WTC11 (cell line): ENCODE results near the gene GABPB2. TPM values are rescaled to one million over a fixed set of nuclear protein-coding genes. Genes with fewer than 3 reads are reported as not detected.

ENCODE experiments used
- ATAC-seq: fragments of 200-7000 bp; cut with Tn5 transposase; 2 replicates; pipeline ENCODE4 v1.10.0; 2021; ENCODE audit warnings: mild to moderate bottlenecking, moderate library complexity
- CTCF ChIA-PET: fragments of 300-600 bp; sonication (Branson Sonifier 250); formaldehyde crosslinking; loops from one replicate; lab custom pipeline; 2021; ENCODE audit warnings: antibody characterized with exemption; lab: Charles Lee
- POLR2A ChIA-PET: fragments of 350-600 bp; sonication (Branson Sonifier 250); formaldehyde crosslinking; loops from one replicate; lab custom pipeline; 2021; ENCODE audit warnings: antibody characterized with exemption; lab: Charles Lee
- DNase-seq: peaks from one replicate; pipeline ENCODE4 v3.0.0; 2021; ENCODE audit warnings: low spot score
- H3K27ac Mint-ChIP-seq: 2 replicates; pipeline ENCODE4 v1.8.0; 2021; ENCODE audit warnings: mixed read lengths
- H3K27me3 Mint-ChIP-seq: 2 replicates; pipeline ENCODE4 v1.8.0; 2021; ENCODE audit warnings: low read depth, mild to moderate bottlenecking, moderate library complexity, mixed read lengths
- H3K36me3 Mint-ChIP-seq: 2 replicates; pipeline ENCODE4 v1.8.0; 2021; ENCODE audit warnings: mixed read lengths
- H3K4me1 Mint-ChIP-seq: 2 replicates; pipeline ENCODE4 v1.8.0; 2022; ENCODE audit warnings: mixed read lengths
- H3K4me3 Mint-ChIP-seq: 2 replicates; pipeline ENCODE4 v1.8.0; 2021; ENCODE audit warnings: mild to moderate bottlenecking, moderate library complexity, mixed read lengths
- H3K9me3 Mint-ChIP-seq: 2 replicates; pipeline ENCODE4 v1.8.0; 2021; ENCODE audit warnings: mixed read lengths
- ARID4B ChIP-seq: sonication (generic); formaldehyde crosslinking; IDR thresholded peaks from 2 replicates; pipeline ENCODE4 v1.8.0; 2023; ENCODE audit warnings: missing genetic modification reagents, mild to moderate bottlenecking, borderline replicate concordance
- ATF2 ChIP-seq: sonication (generic); formaldehyde crosslinking; IDR thresholded peaks from 2 replicates; pipeline ENCODE4 v1.8.1; 2022; ENCODE audit warnings: low read depth, missing genetic modification reagents, borderline replicate concordance
- ATF3 ChIP-seq: sonication (generic); formaldehyde crosslinking; conservative IDR thresholded peaks from 2 replicates; pipeline ENCODE4 v1.8.1; 2022; ENCODE audit warnings: mild to moderate bottlenecking, missing genetic modification reagents
- CREM ChIP-seq: sonication (generic); formaldehyde crosslinking; IDR thresholded peaks from 2 replicates; pipeline ENCODE4 v1.8.1; 2022; ENCODE audit warnings: mild to moderate bottlenecking, missing genetic modification reagents, moderate library complexity
- E2F1 ChIP-seq: sonication (generic); formaldehyde crosslinking; IDR thresholded peaks from 2 replicates; pipeline ENCODE4 v1.8.0; 2022; ENCODE audit warnings: mild to moderate bottlenecking, missing genetic modification reagents
- E2F4 ChIP-seq: sonication (generic); formaldehyde crosslinking; IDR thresholded peaks from 2 replicates; pipeline ENCODE4 v1.8.1; 2022; ENCODE audit warnings: low read depth, mild to moderate bottlenecking, moderate library complexity, missing genetic modification reagents, borderline replicate concordance
- E2F5 ChIP-seq: sonication (generic); formaldehyde crosslinking; IDR thresholded peaks from 2 replicates; pipeline ENCODE4 v1.8.1; 2022; ENCODE audit warnings: mild to moderate bottlenecking, moderate library complexity, missing genetic modification reagents
- ELF4 ChIP-seq: sonication (generic); formaldehyde crosslinking; IDR thresholded peaks from 2 replicates; pipeline ENCODE4 v1.8.1; 2022; ENCODE audit warnings: low read depth, mild to moderate bottlenecking, moderate library complexity, missing genetic modification reagents
- FOXK1 ChIP-seq: sonication (generic); formaldehyde crosslinking; IDR thresholded peaks from 2 replicates; pipeline ENCODE4 v1.8.0; 2022; ENCODE audit warnings: mild to moderate bottlenecking, moderate library complexity, missing genetic modification reagents
- FOXP4 ChIP-seq: sonication (generic); formaldehyde crosslinking; IDR thresholded peaks from 2 replicates; pipeline ENCODE4 v1.8.0; 2022; ENCODE audit warnings: mild to moderate bottlenecking, missing genetic modification reagents
- GABPB1 ChIP-seq: sonication (generic); formaldehyde crosslinking; IDR thresholded peaks from 2 replicates; pipeline ENCODE4 v1.8.1; 2023; ENCODE audit warnings: mild to moderate bottlenecking, missing genetic modification reagents
- JUN ChIP-seq: sonication (generic); formaldehyde crosslinking; IDR thresholded peaks from 2 replicates; pipeline ENCODE4 v1.8.0; 2023; ENCODE audit warnings: mild to moderate bottlenecking, missing genetic modification reagents
- MAX ChIP-seq: sonication (generic); formaldehyde crosslinking; IDR thresholded peaks from 2 replicates; pipeline ENCODE4 v1.8.0; 2022; ENCODE audit warnings: mild to moderate bottlenecking, missing genetic modification reagents
- MLX ChIP-seq: sonication (generic); formaldehyde crosslinking; IDR thresholded peaks from 2 replicates; pipeline ENCODE4 v1.8.1; 2023; ENCODE audit warnings: mild to moderate bottlenecking, missing genetic modification reagents, moderate library complexity
- NFATC4 ChIP-seq: fragments of 250-450 bp; sonication (Bioruptor Pico); IDR thresholded peaks from 2 replicates; pipeline ENCODE4 v1.9.0; 2021; ENCODE audit warnings: mild to moderate bottlenecking
- NFYB ChIP-seq: sonication (generic); formaldehyde crosslinking; conservative IDR thresholded peaks from 2 replicates; pipeline ENCODE4 v1.8.0; 2022; ENCODE audit warnings: low read depth, missing genetic modification reagents
- OVOL2 ChIP-seq: fragments of 250-450 bp; sonication (Bioruptor Pico); IDR thresholded peaks from 2 replicates; pipeline ENCODE4 v1.9.0; 2021; ENCODE audit warnings: mild to moderate bottlenecking, borderline replicate concordance
- RELA ChIP-seq: sonication (generic); formaldehyde crosslinking; IDR thresholded peaks from 2 replicates; pipeline ENCODE4 v1.8.1; 2022; ENCODE audit warnings: missing genetic modification reagents, mild to moderate bottlenecking, borderline replicate concordance
- RORB ChIP-seq: fragments of 250-450 bp; sonication (Bioruptor Pico); IDR thresholded peaks from 2 replicates; pipeline ENCODE4 v1.9.0; 2021; ENCODE audit warnings: mild to moderate bottlenecking
- SMAD4 ChIP-seq: sonication (generic); formaldehyde crosslinking; IDR thresholded peaks from 2 replicates; pipeline ENCODE4 v1.8.0; 2022; ENCODE audit warnings: mild to moderate bottlenecking, missing genetic modification reagents
- SOX15 ChIP-seq: fragments of 250-450 bp; sonication (Bioruptor Pico); IDR thresholded peaks from 2 replicates; pipeline ENCODE4 v1.9.0; 2021; ENCODE audit warnings: mild to moderate bottlenecking
- SP1 ChIP-seq: sonication (generic); formaldehyde crosslinking; conservative IDR thresholded peaks from 2 replicates; pipeline ENCODE4 v1.8.1; 2022; ENCODE audit warnings: missing genetic modification reagents
- TEAD4 ChIP-seq: sonication (generic); formaldehyde crosslinking; IDR thresholded peaks from 2 replicates; pipeline ENCODE4 v1.8.0; 2022; ENCODE audit warnings: mild to moderate bottlenecking, missing genetic modification reagents
- ZNF416 ChIP-seq: fragments of 250-450 bp; sonication (Bioruptor Pico); IDR thresholded peaks from 2 replicates; pipeline ENCODE4 v1.9.0; 2021; ENCODE audit warnings: mild to moderate bottlenecking, inconsistent platforms
- ZNF671 ChIP-seq: fragments of 250-450 bp; sonication (Bioruptor Pico); IDR thresholded peaks from 2 replicates; pipeline ENCODE4 v1.8.0; 2021; ENCODE audit warnings: mild to moderate bottlenecking
- total RNA-seq: library from RNA; stranded (reverse); gene quantifications from 3 replicates; pipeline ENCODE4 v1.2.3, GENCODE V29; 2021

The GABPB2 gene
- total RNA-seq, 1 experiment from 2014 or later: 1.7 TPM

- TF ChIP-seq ARID4B (CRISPR knock-in tag) (no peak), SP1 (CRISPR knock-in tag) (no peak), E2F5 (CRISPR knock-in tag) (no peak), GABPB1 (CRISPR knock-in tag) (no peak), NFYB (no peak), SMAD4 (CRISPR knock-in tag) (no peak), NFATC4 (no peak), FOXK1 (CRISPR knock-in tag) (no peak), ZNF671 (CRISPR knock-in tag) (no peak), JUN (no peak), ATF2 (no peak), OVOL2 (CRISPR knock-in tag) (no peak)
Measured at GRCh38 chr1:151043163-151043562, 27.4 kb upstream of the GABPB2 start (continued).

- H3K4me1 Mint-ChIP-seq: peaks cover 17% of the 10 kb centered on the region
- peaks cover 10% of the 10 kb centered on the region for H3K36me3 Mint-ChIP-seq
- H3K27ac Mint-ChIP-seq: peak within 1 kb of the TSS; percentile 97
- DNase-seq: peak; percentile 70
- ChIA-PET POLR2A (interaction anchor here (0.9 to 1.6 kb wide), 7 partner anchors 11 to 84 kb away, joined by 3 to 6 read pairs (median 4); partner anchors contain the start of gene MLLT11), CTCF (interaction anchor here (0.6 to 3.7 kb wide), 22 partner anchors 8 to 183 kb away, joined by 3 to 43 read pairs (median 5); partner anchors contain the start of genes BNIPL, CDC42SE1, GABPB2 and LYSMD1)
- no peaks in the 10 kb centered on the region for H3K9me3 Mint-ChIP-seq
- H3K4me3 Mint-ChIP-seq: peak within 1 kb of the TSS; percentile 96
- peak; percentile 67 for ATAC-seq
- H3K27me3 Mint-ChIP-seq: no peaks in the 10 kb centered on the region
- no peak for TF ChIP-seq MLX
- no peak for TF ChIP-seq ZNF416 (CRISPR knock-in tag)
- TF ChIP-seq TEAD4 (CRISPR knock-in tag): no peak
- peak; percentile 55; the same call in 1 of the 2 replicates for TF ChIP-seq E2F1 (CRISPR knock-in tag)
- TF ChIP-seq CREM (CRISPR knock-in tag): no peak
- no peak for TF ChIP-seq SOX15
- no peak for TF ChIP-seq RELA
- no peak for TF ChIP-seq E2F4
- no peak for TF ChIP-seq FOXP4 (CRISPR knock-in tag)
- no peak for TF ChIP-seq SMAD4 (CRISPR knock-in tag)
- no peak for TF ChIP-seq ELF4 (CRISPR knock-in tag)
- no peak for TF ChIP-seq MAX (CRISPR knock-in tag)
- TF ChIP-seq ATF3 (CRISPR knock-in tag): no peak
- TF ChIP-seq JUN: no peak
- no peak for TF ChIP-seq RORB
Measured at GRCh38 chr1:151047591-151047924, 23.0 kb upstream of the GABPB2 start, which contains the start of gene C1orf56. C1orf56 (plus strand) TSS chr1:151047751; CDS start chr1:151047848, 97 bp downstream.
